ENCODE measurements around the gene SHISA9.

DNA sequence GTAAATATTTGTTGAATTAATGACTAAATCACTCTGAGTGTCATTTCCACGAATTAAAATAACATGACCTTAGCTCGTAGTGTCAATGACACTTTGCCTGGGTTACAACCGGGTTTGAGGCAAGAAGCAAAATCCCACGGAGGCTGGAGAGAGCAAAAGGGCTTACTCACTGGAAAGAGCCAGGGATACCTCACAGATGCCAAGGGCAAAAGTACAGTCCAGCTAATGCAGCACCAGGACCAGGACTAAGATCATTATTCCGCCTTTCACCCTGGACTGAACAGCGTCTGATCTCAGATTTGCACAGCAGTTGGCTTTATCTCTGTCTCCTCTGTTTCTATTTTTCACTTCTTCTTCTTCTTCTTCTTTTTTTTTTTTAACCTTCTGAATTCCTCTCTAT, 175.5 kb downstream of the SHISA9 start:
- TF ChIP-seq, protein P1, sequence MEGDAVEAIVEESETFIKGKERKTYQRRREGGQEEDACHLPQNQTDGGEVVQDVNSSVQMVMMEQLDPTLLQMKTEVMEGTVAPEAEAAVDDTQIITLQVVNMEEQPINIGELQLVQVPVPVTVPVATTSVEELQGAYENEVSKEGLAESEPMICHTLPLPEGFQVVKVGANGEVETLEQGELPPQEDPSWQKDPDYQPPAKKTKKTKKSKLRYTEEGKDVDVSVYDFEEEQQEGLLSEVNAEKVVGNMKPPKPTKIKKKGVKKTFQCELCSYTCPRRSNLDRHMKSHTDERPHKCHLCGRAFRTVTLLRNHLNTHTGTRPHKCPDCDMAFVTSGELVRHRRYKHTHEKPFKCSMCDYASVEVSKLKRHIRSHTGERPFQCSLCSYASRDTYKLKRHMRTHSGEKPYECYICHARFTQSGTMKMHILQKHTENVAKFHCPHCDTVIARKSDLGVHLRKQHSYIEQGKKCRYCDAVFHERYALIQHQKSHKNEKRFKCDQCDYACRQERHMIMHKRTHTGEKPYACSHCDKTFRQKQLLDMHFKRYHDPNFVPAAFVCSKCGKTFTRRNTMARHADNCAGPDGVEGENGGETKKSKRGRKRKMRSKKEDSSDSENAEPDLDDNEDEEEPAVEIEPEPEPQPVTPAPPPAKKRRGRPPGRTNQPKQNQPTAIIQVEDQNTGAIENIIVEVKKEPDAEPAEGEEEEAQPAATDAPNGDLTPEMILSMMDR (conservative IDR thresholded peaks at IDR 0.05; ENCODE audit: low read depth, low read length) = no peak
- TF ChIP-seq EZH2 (IDR thresholded peaks at IDR 0.05; ENCODE audit: low read length, unreplicated experiment) (no peak), EZH2phosphoT487 (IDR thresholded peaks at IDR 0.05; ENCODE audit: borderline replicate concordance, low read length) (no peak)
